H9 (cell line): Measurements from ENCODE around the gene RBL2. TPM values are rescaled to one million over a fixed set of nuclear protein-coding genes. Genes with fewer than 3 reads are reported as not detected.

ENCODE experiments used
- DNase-seq: peaks from one replicate; pipeline ENCODE4 v3.0.0-alpha.2; 2017
- H2AFZ ChIP-seq: one replicate; pipeline ENCODE4 v1.6.1; 2013; ENCODE audit warnings: mild to moderate bottlenecking, low read length, control low read depth, moderate library complexity
- H2AK5ac ChIP-seq: 2 replicates; pipeline ENCODE4 v1.6.1; 2013; ENCODE audit warnings: low read length, control low read depth, mixed read lengths; ENCODE audit not compliant: insufficient read length
- H2BK120ac ChIP-seq: one replicate; pipeline ENCODE4 v1.6.1; 2013; ENCODE audit warnings: low read depth, mild to moderate bottlenecking, low read length, control low read depth, inconsistent platforms; ENCODE audit not compliant: poor library complexity, severe bottlenecking
- H2BK12ac ChIP-seq: 2 replicates; pipeline ENCODE4 v1.6.1; 2013; ENCODE audit warnings: low read length, control low read depth, mixed read lengths, low read depth; ENCODE audit not compliant: insufficient read length
- H2BK15ac ChIP-seq: 2 replicates; pipeline ENCODE4 v1.6.1; 2013; ENCODE audit warnings: low read depth, low read length, control low read depth
- H2BK20ac ChIP-seq: one replicate; pipeline ENCODE4 v1.6.1; 2013; ENCODE audit warnings: low read depth, mild to moderate bottlenecking, low read length, control low read depth, inconsistent platforms; ENCODE audit not compliant: poor library complexity, severe bottlenecking
- H2BK5ac ChIP-seq: 2 replicates; pipeline ENCODE4 v1.6.1; 2013; ENCODE audit warnings: low read length, control low read depth, mixed read lengths; ENCODE audit not compliant: insufficient read length
- H3K14ac ChIP-seq: 2 replicates; pipeline ENCODE4 v1.6.1; 2013; ENCODE audit warnings: low read length, control low read depth; ENCODE audit not compliant: insufficient read depth
- H3K18ac ChIP-seq: 2 replicates; pipeline ENCODE4 v1.6.1; 2013; ENCODE audit warnings: low read depth, mild to moderate bottlenecking, mixed read lengths, low read length, control low read depth; ENCODE audit not compliant: insufficient read length
- H3K23ac ChIP-seq: 2 replicates; pipeline ENCODE4 v1.6.1; 2013; ENCODE audit warnings: low read length, control low read depth, mixed read lengths, low read depth; ENCODE audit not compliant: insufficient read length
- H3K23me2 ChIP-seq: 2 replicates; pipeline ENCODE4 v1.6.1; 2013; ENCODE audit warnings: low read depth, mild to moderate bottlenecking, mixed read lengths, low read length, control low read depth; ENCODE audit not compliant: insufficient read length, poor library complexity, severe bottlenecking
- H3K27ac ChIP-seq: 2 replicates; pipeline ENCODE4 v1.5.1; 2013; ENCODE audit warnings: low read length, control low read depth, mixed read lengths, low read depth; ENCODE audit not compliant: insufficient read length
- H3K27me3 ChIP-seq: 2 replicates; pipeline ENCODE4 v1.6.1; 2013; ENCODE audit warnings: low read length, control low read depth, inconsistent platforms; ENCODE audit not compliant: insufficient read depth
- H3K4ac ChIP-seq: 2 replicates; pipeline ENCODE4 v1.6.1; 2013; ENCODE audit warnings: low read depth, mild to moderate bottlenecking, control low read depth, inconsistent platforms, low read length, moderate library complexity
- H3K4me1 ChIP-seq: 2 replicates; pipeline ENCODE4 v1.6.1; 2013; ENCODE audit warnings: low read length, control low read depth, inconsistent platforms; ENCODE audit not compliant: insufficient read depth
- H3K4me2 ChIP-seq: 2 replicates; pipeline ENCODE4 v1.6.1; 2013; ENCODE audit warnings: low read length, control low read depth, mixed read lengths; ENCODE audit not compliant: insufficient read length, insufficient read depth
- H3K56ac ChIP-seq: 2 replicates; pipeline ENCODE4 v1.6.1; 2013; ENCODE audit warnings: low read depth, mild to moderate bottlenecking, mixed read lengths, low read length, control low read depth; ENCODE audit not compliant: insufficient read length
- H3K79me1 ChIP-seq: 2 replicates; pipeline ENCODE4 v1.6.1; 2013; ENCODE audit warnings: low read depth, mild to moderate bottlenecking, moderate library complexity, low read length, control low read depth, inconsistent platforms; ENCODE audit not compliant: insufficient read depth, poor library complexity, severe bottlenecking
- H3K79me2 ChIP-seq: 2 replicates; pipeline ENCODE4 v1.6.1; 2013; ENCODE audit warnings: low read length, control low read depth, inconsistent platforms; ENCODE audit not compliant: insufficient read depth
- H3K9ac ChIP-seq: 2 replicates; pipeline ENCODE4 v1.6.1; 2013; ENCODE audit warnings: low read length, control low read depth, mixed read lengths; ENCODE audit not compliant: insufficient read length; ENCODE audit errors: extremely low read depth
- H3K9me3 ChIP-seq: one replicate; pipeline ENCODE4 v1.6.1; 2013; ENCODE audit warnings: low read depth, low read length, inconsistent platforms; ENCODE audit not compliant: control insufficient read depth
- H3T11ph ChIP-seq: one replicate; pipeline ENCODE4 v1.6.1; 2013; ENCODE audit warnings: mild to moderate bottlenecking, low read length, control low read depth, inconsistent platforms
- H4K20me1 ChIP-seq: one replicate; pipeline ENCODE4 v1.6.1; 2013; ENCODE audit not compliant: control insufficient read depth, insufficient read length, insufficient read depth
- H4K5ac ChIP-seq: 2 replicates; pipeline ENCODE4 v1.6.1; 2013; ENCODE audit warnings: low read depth, mild to moderate bottlenecking, mixed read lengths, low read length, control low read depth; ENCODE audit not compliant: insufficient read length
- H4K8ac ChIP-seq: replicated peaks from 2 replicates; pipeline ENCODE4 v1.6.1; 2013; ENCODE audit warnings: low read length, control low read depth, mixed read lengths, low read depth; ENCODE audit not compliant: insufficient read length
- H4K91ac ChIP-seq: 2 replicates; pipeline ENCODE4 v1.6.1; 2013; ENCODE audit warnings: low read depth, mild to moderate bottlenecking, moderate library complexity, mixed read lengths, low read length, control low read depth; ENCODE audit not compliant: insufficient read length
- H3K27ac Mint-ChIP-seq, 3 experiments: 2 replicates in 2 of 3; 3 replicates in 1 of 3; pipeline ENCODE4 v1.8.0; 2020 to 2021; ENCODE audit warnings: mixed read lengths in 3 of 3, mild to moderate bottlenecking in 1 of 3, moderate library complexity in 1 of 3
- H3K27me3 Mint-ChIP-seq: 2 replicates; pipeline ENCODE4 v1.8.0; 2021; ENCODE audit warnings: low read depth, mild to moderate bottlenecking, moderate library complexity, mixed read lengths
- H3K36me3 Mint-ChIP-seq, 3 experiments: 2 replicates in 2 of 3; 3 replicates in 1 of 3; pipeline ENCODE4 v1.8.0; 2020 to 2021; ENCODE audit warnings: low read depth in 3 of 3, mixed read lengths in 3 of 3; ENCODE audit not compliant: insufficient read depth in 1 of 3
- H3K4me1 Mint-ChIP-seq, 2 experiments: 2 replicates each; pipeline ENCODE4 v1.8.0; 2020; ENCODE audit warnings: mixed read lengths in 2 of 2
- H3K4me3 Mint-ChIP-seq, 2 experiments: 2 replicates in 1 of 2; 3 replicates in 1 of 2; pipeline ENCODE4 v1.8.0; 2020 to 2021; ENCODE audit warnings: mild to moderate bottlenecking in 2 of 2, mixed read lengths in 2 of 2, moderate library complexity in 1 of 2
- H3K9me3 Mint-ChIP-seq, 2 experiments: 2 replicates in 1 of 2; 3 replicates in 1 of 2; pipeline ENCODE4 v1.8.0; 2020; ENCODE audit warnings: mild to moderate bottlenecking in 2 of 2, mixed read lengths in 2 of 2, moderate library complexity in 1 of 2
- WGBS: extraction: QIAGEN DNeasy Blood & Tissue Kit; methylation state at CpG from one replicate; pipeline ENCODE4 v1.1.7; 2013; ENCODE audit warnings: missing lambda C conversion rate, low lambda C conversion rate, mixed read lengths; ENCODE audit not compliant: insufficient read length; ENCODE audit errors: extremely low coverage; 5-methylcytosine and 5-hydroxymethylcytosine counted together
- total RNA-seq: library from RNA; stranded (reverse); gene quantifications from 2 replicates; pipeline ENCODE4 v1.2.1, GENCODE V29; 2021
- TF ChIP-seq, protein P1 (sequence below): fragments of 200-600 bp; sonication (generic); conservative IDR thresholded peaks from 3 replicates; pipeline ENCODE4 v1.8.0; 2021; ENCODE audit warnings: antibody characterized with exemption, mild to moderate bottlenecking

Gene RBL2
- total RNA-seq, 1 experiment from 2014 or later = 17.3 TPM

- H3K4me2 ChIP-seq = no peak overlapping the region
- TF ChIP-seq, protein P1, sequence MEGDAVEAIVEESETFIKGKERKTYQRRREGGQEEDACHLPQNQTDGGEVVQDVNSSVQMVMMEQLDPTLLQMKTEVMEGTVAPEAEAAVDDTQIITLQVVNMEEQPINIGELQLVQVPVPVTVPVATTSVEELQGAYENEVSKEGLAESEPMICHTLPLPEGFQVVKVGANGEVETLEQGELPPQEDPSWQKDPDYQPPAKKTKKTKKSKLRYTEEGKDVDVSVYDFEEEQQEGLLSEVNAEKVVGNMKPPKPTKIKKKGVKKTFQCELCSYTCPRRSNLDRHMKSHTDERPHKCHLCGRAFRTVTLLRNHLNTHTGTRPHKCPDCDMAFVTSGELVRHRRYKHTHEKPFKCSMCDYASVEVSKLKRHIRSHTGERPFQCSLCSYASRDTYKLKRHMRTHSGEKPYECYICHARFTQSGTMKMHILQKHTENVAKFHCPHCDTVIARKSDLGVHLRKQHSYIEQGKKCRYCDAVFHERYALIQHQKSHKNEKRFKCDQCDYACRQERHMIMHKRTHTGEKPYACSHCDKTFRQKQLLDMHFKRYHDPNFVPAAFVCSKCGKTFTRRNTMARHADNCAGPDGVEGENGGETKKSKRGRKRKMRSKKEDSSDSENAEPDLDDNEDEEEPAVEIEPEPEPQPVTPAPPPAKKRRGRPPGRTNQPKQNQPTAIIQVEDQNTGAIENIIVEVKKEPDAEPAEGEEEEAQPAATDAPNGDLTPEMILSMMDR = no peak
- no peaks in the 10 kb centered on the region for H3K79me2 ChIP-seq
- H3K27ac Mint-ChIP-seq = no peak overlapping the region
- no peak overlapping the region for H2BK15ac ChIP-seq
- H3K9me3 ChIP-seq = no peaks in the 10 kb centered on the region
- peaks cover 5 to 15% (median 9%) of the 10 kb centered on the region in 3 experiments for H3K36me3 Mint-ChIP-seq
- H3K9me3 Mint-ChIP-seq = peaks cover 7 to 11% of the 10 kb centered on the region in 2 experiments
- H3K23ac ChIP-seq = no peak overlapping the region
- H4K8ac ChIP-seq = no peak overlapping the region
- no peak overlapping the region for H2AFZ ChIP-seq
- H3K27me3 ChIP-seq = no peaks in the 10 kb centered on the region
- no peak overlapping the region for H2BK12ac ChIP-seq
- no peak overlapping the region for H3K9ac ChIP-seq
- H3K18ac ChIP-seq = no peak overlapping the region
- H3K79me1 ChIP-seq = no peaks in the 10 kb centered on the region
- WGBS = no CpG with 5 or more reads among the region's 18 CpGs
- no peak overlapping the region for H4K5ac ChIP-seq
- H3K56ac ChIP-seq = no peak overlapping the region
- no peaks in the 10 kb centered on the region for H3K4me1 ChIP-seq
- no peak overlapping the region for H3K14ac ChIP-seq
- no peak overlapping the region for H2BK5ac ChIP-seq
- no peaks in the 10 kb centered on the region for H3K23me2 ChIP-seq
- H3K4me3 Mint-ChIP-seq = no peak overlapping the region
- no peak overlapping the region for H3T11ph ChIP-seq
- no peak for DNase-seq
- H2AK5ac ChIP-seq = no peak overlapping the region
- no peaks in the 10 kb centered on the region for H4K20me1 ChIP-seq
- H3K27ac ChIP-seq = no peak overlapping the region
- no peak overlapping the region for H2BK20ac ChIP-seq
- no peak overlapping the region for H4K91ac ChIP-seq
- H2BK120ac ChIP-seq = no peak overlapping the region
- H3K4ac ChIP-seq = no peak overlapping the region
- peaks cover 12 to 14% of the 10 kb centered on the region in 2 experiments for H3K4me1 Mint-ChIP-seq
- H3K27me3 Mint-ChIP-seq = no peaks in the 10 kb centered on the region; the same call in 1 of the 2 replicates
Observed at GRCh38 chr16:53412549-53412948, 21.7 kb upstream of the RBL2 start.
